ENCODE results near the gene RNGTT.

DNA sequence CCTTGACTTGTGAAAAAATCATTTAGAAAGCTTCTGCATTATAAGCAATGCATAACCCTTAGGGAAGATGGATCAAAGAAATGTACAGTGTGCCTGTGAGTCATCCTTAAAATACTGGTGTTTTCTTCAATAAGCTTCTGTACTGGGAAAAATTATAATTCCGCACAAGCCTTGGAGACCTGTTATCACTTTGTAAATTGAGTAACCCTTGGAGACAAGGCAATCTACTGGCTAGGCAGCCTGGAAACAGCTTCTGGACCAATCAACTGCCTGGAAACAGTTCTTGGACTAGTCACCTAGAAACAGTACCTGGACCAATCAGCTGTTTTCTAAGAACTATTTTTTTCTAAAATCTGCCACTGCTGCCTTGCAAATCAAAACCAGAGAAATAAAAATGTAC, 25.8 kb upstream of the RNGTT start:
- TF ChIP-seq EZH2phosphoT487 (IDR thresholded peaks at IDR 0.05; ENCODE audit: borderline replicate concordance, low read length): no peak
- TF ChIP-seq, protein P1, sequence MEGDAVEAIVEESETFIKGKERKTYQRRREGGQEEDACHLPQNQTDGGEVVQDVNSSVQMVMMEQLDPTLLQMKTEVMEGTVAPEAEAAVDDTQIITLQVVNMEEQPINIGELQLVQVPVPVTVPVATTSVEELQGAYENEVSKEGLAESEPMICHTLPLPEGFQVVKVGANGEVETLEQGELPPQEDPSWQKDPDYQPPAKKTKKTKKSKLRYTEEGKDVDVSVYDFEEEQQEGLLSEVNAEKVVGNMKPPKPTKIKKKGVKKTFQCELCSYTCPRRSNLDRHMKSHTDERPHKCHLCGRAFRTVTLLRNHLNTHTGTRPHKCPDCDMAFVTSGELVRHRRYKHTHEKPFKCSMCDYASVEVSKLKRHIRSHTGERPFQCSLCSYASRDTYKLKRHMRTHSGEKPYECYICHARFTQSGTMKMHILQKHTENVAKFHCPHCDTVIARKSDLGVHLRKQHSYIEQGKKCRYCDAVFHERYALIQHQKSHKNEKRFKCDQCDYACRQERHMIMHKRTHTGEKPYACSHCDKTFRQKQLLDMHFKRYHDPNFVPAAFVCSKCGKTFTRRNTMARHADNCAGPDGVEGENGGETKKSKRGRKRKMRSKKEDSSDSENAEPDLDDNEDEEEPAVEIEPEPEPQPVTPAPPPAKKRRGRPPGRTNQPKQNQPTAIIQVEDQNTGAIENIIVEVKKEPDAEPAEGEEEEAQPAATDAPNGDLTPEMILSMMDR (conservative IDR thresholded peaks at IDR 0.05; ENCODE audit: low read depth, low read length): no peak

Measured in PC-3 (cell line).